GM12864 (cell line): ENCODE results near the gene RXFP4.

ENCODE experiments used
- DNase-seq: peaks from one replicate; pipeline ENCODE4 v3.0.0-alpha.2; 2011; ENCODE audit warnings: low read depth
- H3K4me3 ChIP-seq: 2 replicates; pipeline ENCODE4 v1.5.1; 2011; ENCODE audit warnings: mild to moderate bottlenecking, low read depth, low read length, control low read depth
- CTCF ChIP-seq: IDR thresholded peaks from 2 replicates; pipeline ENCODE4 v1.5.1; 2011; ENCODE audit warnings: low read depth, mild to moderate bottlenecking, moderate library complexity, low read length, control low read depth, inconsistent platforms; ENCODE audit errors: missing control alignments

RXFP4 gene

GRCh38 chr1:155931332-155932038 is 10.0 kb upstream of the RXFP4 start:
- peak overlapping the region; percentile 33 for H3K4me3 ChIP-seq
- TF ChIP-seq CTCF, result no peak
- DNase-seq, result no peak

GRCh38 chr1:155932081-155932480 is 9.4 kb upstream of the RXFP4 start:
- TF ChIP-seq CTCF, result no peak
- H3K4me3 ChIP-seq, result no peak overlapping the region; the same call in 1 of the 2 replicates
- DNase-seq, result no peak

- H3K4me3 ChIP-seq, result no peak overlapping the region; the same call in 1 of the 2 replicates
- DNase-seq, result no peak
Measured at GRCh38 chr1:155932487-155932886, 9.0 kb upstream of the RXFP4 start.

GRCh38 chr1:155933591-155934096 is 7.8 kb upstream of the RXFP4 start:
- TF ChIP-seq CTCF, result no peak
- DNase-seq, result no peak
- peak overlapping the region; percentile 89 for H3K4me3 ChIP-seq

More at GRCh38 chr1:155932487-155932886, 9.0 kb upstream of the RXFP4 start:
- no peak for TF ChIP-seq CTCF

- peak; percentile 10 for TF ChIP-seq CTCF
- DNase-seq, result peak; percentile 99
- peak within 1 kb of the TSS; percentile 89 for H3K4me3 ChIP-seq
Measured at GRCh38 chr1:155934097-155934935, 7.1 kb upstream of the RXFP4 start, which contains the start of gene KHDC4. Gene KHDC4 (minus strand): TSS chr1:155934413. CDS start chr1:155934373, 40 bp downstream.

- DNase-seq, result no peak
- H3K4me3 ChIP-seq, result peak overlapping the region; percentile 89
- no peak for TF ChIP-seq CTCF
Measured at GRCh38 chr1:155934936-155935590, 6.4 kb upstream of the RXFP4 start.
